GM06990 (cell line): Measurements from ENCODE around the gene POC5.

Experiments used
- DNase-seq: peaks from one replicate; pipeline ENCODE4 v3.0.0-alpha.2; 2011; ENCODE audit not compliant: insufficient read length; ENCODE audit errors: extremely low read depth
- H3K27me3 ChIP-seq: replicated peaks from 2 replicates; pipeline ENCODE4 v1.6.0; 2011; ENCODE audit warnings: low read length; ENCODE audit not compliant: control insufficient read depth, insufficient read depth
- H3K36me3 ChIP-seq: 2 replicates; pipeline ENCODE4 v1.5.1; 2011; ENCODE audit warnings: low read length; ENCODE audit not compliant: control insufficient read depth, insufficient read depth
- H3K4me3 ChIP-seq: replicated peaks from 2 replicates; pipeline ENCODE4 v1.5.1; 2011; ENCODE audit warnings: low read depth, mild to moderate bottlenecking, control low read depth, low read length
- CTCF ChIP-seq: IDR thresholded peaks from 2 replicates; pipeline ENCODE4 v1.5.1; 2011; ENCODE audit warnings: low read length, control low read depth, mild to moderate bottlenecking, inconsistent platforms; ENCODE audit not compliant: insufficient read depth, poor library complexity, severe bottlenecking

POC5 gene

GRCh38 chr5:75627801-75628200, 89.4 kb downstream of the POC5 start:
- no peak for TF ChIP-seq CTCF
- Histone ChIP-seq H3K36me3 (no peaks in the 10 kb centered on the region), H3K4me3 (no peak overlapping the region)

GRCh38 chr5:75626959-75627358, 90.3 kb downstream of the POC5 start:
- no peak for TF ChIP-seq CTCF
- no peak for DNase-seq
- Histone ChIP-seq H3K27me3 (no peaks in the 10 kb centered on the region), H3K4me3 (no peak overlapping the region), H3K36me3 (no peaks in the 10 kb centered on the region)

More at GRCh38 chr5:75627801-75628200, 89.4 kb downstream of the POC5 start:
- DNase-seq: no peak
- no peaks in the 10 kb centered on the region for H3K27me3 ChIP-seq
